HG02884 (cell line): ENCODE measurements around the gene RAB30.

ENCODE experiments used
- ATAC-seq: cut with Tn5 transposase; IDR thresholded peaks from one replicate; pipeline ENCODE4 v1.9.1; 2021; ENCODE audit warnings: mild to moderate bottlenecking, moderate library complexity; ENCODE audit not compliant: unreplicated experiment

Gene RAB30, protein sequence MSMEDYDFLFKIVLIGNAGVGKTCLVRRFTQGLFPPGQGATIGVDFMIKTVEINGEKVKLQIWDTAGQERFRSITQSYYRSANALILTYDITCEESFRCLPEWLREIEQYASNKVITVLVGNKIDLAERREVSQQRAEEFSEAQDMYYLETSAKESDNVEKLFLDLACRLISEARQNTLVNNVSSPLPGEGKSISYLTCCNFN

DNA sequence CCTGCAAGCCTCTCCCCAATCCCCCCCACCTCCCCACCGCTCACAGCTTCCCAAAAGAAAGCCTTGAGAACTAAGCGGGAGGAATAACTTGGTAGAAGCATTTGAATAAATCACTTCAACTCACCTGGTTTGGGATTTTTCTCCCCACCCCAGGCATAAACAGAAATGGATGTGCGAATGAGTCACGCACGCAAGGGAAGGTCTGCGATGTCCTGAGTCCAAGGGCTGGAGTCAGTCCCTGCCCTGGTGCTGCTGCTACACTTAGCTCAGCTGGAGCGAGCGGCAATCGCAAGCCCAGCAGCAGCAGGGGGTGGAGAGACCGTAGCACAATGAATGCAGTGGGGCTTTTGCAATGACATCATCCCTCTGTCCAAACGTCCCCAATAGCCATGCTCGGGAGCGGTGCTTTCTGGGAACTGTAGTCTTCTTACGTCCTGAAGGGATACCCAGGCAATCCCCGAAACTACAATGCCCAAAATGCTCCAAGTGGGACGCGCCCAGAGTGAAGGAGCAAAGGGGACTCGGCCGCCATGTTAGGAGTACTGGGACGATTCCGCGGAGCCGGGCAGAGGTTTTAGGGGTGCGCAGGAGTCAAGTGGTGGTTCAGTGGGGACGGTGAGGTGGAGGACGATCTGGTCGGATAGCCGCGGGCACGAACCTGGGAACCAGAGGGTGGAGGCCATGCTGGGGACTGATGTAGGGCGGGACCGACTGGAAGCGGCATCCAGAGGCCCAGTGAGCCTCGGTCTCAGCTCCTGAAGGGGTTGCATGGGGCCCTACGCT, at the start of gene RAB30:
RAB30 (minus strand) TSS at position 331 of the 783 bp plus-strand sequence. CDS start 74,581 bp downstream, outside the sequence.
- ATAC-seq, result peak; percentile 92

DNA sequence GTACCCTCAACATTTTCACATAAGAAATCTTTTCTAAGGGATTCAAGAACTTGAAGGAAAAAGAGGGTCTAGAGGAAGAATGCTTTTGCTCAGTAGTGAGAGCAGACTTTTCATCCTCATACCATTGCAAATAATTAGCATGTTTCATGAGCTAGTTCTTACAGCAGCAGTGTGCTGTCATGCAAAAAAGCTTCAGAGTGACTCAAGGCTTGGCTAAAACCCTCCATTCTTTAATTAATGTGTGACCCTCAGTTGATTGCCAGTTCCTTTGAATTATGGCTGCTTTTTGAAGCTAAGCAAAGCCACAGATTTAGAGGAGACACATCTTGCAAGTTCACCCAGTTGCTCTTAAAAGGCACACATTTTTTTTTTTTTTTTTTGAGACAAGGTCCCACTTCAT, 48.6 kb upstream of the RAB30 start:
- ATAC-seq, result no peak

- ATAC-seq, result no peak
Measured at GRCh38 chr11:83119216-83119615, 47.5 kb upstream of the RAB30 start.

DNA sequence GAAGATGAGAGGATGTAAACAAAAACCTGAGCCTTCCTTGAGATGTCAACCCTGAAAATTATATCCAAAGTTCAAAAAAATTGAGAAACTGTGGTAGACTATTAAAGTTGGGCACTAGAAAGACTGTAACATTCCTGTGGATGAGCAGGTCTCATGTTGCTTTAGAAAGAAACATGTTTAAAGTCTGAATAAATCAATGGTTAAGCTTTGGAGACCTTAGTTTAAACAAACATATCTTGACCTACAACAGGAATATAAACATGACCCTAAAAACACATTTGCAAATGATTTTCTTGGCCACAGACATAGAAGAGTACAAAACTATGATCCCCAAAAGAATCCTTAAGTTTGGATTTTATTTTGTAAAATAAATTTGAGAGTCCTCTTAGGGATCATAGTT, 47.1 kb upstream of the RAB30 start:
- no peak for ATAC-seq

- ATAC-seq, result no peak
Measured at GRCh38 chr11:83116015-83116641, 44.4 kb upstream of the RAB30 start.

GRCh38 chr11:83115551-83115950, 43.9 kb upstream of the RAB30 start:
- no peak for ATAC-seq

- no peak for ATAC-seq
Measured at GRCh38 chr11:83115026-83115425, 43.3 kb upstream of the RAB30 start.

GRCh38 chr11:83112886-83113285, 41.2 kb upstream of the RAB30 start:
- no peak for ATAC-seq

DNA sequence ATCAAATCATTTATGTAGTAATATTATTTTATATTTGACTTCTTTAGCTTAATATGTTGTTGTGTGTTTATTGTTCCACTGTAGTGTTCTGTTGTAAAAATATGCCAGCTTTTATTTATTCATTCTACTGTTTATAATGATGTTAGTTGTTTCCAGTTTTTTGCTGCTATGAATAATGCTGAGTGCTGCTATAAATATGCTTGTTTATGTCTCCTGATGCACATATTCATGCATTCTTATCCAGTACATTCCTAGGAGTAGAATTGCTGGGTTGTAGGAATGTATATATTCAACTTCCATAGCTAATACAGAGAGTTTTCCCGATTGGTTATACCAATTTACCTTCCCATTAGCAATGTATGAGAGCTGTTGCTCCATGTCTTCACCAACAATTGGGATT, 33.5 kb upstream of the RAB30 start:
- no peak for ATAC-seq

DNA sequence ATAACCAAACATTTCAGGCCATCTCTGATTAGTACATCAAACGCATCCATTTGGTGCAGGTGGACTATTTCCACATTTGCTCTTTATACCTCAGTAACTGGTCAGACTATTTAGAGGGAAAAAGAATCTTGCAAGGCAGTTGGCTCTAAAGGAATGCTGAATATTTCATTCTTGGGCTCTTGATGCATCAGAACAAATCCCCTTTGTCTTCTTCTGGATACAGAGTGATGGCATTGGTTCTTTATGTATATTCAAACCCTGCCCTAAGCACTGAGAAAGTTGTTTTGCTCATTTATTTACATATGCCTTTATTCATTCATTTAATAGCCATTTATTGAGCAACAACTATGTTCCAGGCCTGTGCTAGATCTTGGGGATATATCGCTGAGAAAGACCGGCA, 31.1 kb upstream of the RAB30 start:
- no peak for ATAC-seq

- ATAC-seq, result no peak
Measured at GRCh38 chr11:83097429-83098075, 25.9 kb upstream of the RAB30 start.

DNA sequence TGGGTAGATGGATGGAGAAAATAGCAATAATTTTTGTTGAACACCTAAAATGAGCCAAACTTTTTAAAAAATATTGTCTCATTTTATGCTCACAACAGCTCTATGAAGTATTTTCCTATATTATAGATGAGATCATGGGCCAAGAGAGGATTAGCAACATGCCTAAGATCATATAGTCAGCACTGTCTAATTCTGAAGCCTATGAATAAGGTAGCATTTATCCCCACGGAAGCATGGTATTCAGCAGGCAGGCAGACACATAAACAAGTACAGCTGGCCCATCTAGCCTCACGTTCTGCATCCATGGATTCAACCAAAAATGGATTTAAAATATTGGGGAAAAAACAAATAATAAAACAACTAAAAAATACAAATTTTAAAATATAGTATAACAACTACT, 21.9 kb upstream of the RAB30 start:
- ATAC-seq, result no peak

- ATAC-seq, result no peak
Measured at GRCh38 chr11:83092488-83093384, 21.0 kb upstream of the RAB30 start.

DNA sequence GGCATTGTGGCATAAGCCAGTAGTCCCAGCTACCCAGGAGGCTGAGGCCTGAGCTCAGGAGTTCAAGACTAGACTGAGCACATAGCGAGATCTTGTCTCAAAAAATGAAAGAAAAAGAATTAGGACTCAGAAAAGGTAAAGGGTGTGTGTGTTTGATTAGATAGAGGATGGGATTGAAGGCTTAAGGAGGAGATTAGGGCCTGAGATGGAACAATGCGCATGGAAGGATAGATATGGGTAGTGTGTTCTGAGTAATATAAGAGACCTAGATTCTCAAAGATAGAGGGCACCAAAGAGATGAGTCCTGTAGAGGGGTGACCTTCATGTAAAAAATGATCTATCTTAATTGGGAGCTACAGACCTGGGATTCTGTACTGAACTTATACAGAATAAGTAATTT, 17.3 kb upstream of the RAB30 start:
- no peak for ATAC-seq

DNA sequence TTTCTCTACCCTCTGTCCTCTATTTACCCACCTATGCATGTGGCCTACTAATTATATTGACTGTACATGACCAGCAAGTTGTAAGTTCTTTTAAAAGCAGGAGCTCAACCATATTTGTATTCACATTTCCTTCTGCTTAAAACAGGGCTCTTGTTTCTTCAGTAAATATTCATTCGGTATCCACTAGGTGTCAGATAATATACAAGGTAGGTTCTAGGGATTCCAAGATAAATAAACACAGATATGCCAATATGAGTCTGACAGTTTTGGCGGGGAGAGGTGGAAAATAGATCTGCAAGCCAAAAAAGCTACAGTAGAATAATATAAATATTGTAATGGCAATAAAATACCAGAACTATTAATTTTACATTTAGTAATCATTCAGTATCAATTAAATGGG, 15.3 kb upstream of the RAB30 start:
- no peak for ATAC-seq

- no peak for ATAC-seq
Measured at GRCh38 chr11:83079820-83080219, 8.1 kb upstream of the RAB30 start.

DNA sequence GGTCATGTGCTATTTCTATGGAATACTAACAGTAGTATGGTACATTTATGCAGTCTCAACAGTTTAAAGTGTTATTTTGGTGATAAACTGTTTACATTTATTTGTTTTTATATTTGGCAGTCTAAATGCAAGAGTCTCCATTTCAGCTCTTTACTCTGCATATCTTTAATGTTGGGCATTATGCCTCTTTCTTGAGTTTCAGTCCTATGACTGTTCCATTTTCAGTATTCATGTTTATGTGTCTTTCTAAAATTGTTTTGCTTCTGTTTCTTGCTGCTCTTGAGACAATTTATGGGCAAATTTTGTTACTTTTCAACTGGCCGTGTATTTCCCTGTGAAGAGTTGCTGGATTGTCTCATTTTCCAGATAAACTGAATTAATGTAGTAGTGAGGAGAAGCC, 6.6 kb upstream of the RAB30 start:
- ATAC-seq, result no peak

DNA sequence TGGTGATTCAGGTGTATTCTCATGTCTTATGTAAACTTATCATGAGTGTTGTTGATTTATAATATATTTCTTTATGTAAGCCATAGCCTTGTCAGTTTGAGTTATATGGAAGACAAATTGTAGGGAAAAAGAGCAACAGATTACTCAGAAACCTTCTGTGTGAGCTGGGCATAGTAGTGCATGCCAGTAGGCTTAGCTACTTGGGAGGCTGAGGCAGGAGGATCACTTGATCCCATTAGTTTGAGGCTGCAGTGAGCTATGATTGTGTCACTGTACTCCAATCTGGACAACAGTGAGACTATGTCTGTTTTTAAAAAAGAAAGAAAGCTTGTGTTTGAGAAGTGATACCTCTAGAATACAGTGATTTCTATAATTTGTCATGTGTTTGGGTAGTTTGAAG, 2.2 kb upstream of the RAB30 start:
- ATAC-seq, result no peak

DNA sequence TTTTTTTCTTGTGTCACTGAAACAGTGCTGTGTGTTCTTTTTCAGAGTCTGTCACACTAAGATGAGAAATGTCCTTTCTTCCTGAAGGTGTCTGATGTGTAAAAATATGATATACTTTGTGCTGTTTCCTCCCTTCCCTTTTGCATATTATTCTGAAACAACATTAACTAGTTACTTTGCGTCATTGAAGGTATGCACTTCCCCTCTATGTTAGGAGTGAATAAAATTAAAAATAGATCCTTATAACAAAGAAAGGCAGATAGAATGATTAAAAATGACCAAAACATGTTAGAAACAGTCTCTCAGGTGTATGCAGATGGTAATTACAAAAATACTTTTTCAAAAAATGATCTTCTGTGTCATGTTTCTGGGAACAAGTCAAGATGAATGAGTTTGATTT, 1.6 kb upstream of the RAB30 start:
- ATAC-seq, result no peak

- ATAC-seq, result no peak
Measured at GRCh38 chr11:83072350-83073242, 899 bp upstream of the RAB30 start.
